ENCODE measurements around the gene CDC25C.
"Not testable (repeated sequence)": the region's sequence is repeated elsewhere in the genome, so short reads cannot be mapped to it uniquely, and the experiment has no call there.

CDC25C gene

DNA sequence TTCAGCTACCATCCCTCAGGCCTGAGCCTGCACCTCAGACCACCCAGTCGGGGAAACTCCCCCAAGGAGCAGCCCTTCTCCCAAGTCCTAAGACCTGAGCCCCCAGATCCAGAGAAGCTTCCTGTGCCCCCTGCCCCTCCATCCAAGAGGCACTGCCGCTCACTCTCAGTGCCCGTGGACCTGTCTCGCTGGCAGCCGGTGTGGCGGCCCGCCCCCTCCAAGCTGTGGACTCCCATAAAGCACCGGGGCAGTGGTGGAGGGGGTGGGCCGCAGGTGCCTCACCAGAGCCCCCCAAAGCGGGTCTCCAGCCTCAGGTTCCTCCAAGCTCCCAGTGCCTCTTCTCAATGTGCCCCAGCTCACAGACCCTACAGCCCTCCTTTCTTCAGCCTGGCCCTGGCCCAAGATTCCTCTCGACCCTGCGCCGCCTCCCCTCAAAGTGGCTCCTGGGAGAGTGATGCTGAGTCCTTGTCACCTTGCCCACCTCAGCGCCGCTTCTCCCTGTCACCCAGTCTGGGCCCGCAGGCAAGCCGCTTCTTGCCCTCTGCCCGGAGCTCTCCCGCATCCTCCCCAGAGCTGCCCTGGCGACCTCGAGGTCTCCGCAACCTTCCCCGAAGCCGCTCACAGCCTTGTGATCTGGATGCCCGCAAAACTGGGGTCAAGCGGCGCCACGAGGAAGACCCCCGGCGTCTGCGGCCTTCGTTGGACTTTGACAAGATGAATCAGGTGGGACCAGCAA is 13.5 kb upstream of the CDC25C start:
- no peak for DNase-seq

DNA sequence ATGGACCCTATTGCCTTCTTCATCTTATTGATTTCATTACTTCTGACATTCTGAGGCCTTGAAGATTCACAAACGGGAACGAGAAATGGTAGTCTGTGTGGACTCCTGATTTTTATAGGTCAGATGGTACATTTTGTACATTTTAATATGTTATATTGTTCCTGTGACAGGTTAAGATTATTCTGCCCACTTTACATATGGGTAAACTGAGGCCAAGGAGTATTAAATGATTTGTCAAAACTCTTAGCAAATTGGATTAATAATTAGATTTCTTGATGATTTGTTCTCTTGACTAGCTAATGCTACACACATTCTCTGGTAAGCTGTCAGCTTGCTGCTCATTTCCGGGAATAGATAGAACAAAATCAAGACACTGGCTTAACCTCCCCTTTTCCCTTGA is 8.4 kb upstream of the CDC25C start:
- no peak for DNase-seq

GRCh38 chr5:138339464-138339863 is 7.9 kb upstream of the CDC25C start:
- DNase-seq: no peak

DNA sequence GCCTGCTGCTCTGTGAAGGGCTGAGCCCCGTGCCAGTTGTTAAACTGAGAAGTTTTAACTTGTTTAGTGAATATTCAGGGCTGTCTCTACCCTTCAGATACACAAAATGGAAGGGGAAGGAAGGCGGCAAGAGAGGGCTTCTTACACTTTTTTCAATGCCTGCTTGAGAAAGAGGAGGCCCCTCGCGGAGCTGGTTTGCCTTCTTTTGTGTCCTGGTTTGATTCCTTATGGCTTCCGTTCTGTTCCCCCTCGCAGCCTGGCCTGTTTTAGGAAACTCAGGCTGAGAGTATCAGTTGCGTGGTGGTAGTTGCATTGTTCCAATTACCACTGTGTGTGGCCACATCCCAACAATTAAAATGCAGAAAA is 7.5 kb upstream of the CDC25C start:
- no peak for DNase-seq

DNA sequence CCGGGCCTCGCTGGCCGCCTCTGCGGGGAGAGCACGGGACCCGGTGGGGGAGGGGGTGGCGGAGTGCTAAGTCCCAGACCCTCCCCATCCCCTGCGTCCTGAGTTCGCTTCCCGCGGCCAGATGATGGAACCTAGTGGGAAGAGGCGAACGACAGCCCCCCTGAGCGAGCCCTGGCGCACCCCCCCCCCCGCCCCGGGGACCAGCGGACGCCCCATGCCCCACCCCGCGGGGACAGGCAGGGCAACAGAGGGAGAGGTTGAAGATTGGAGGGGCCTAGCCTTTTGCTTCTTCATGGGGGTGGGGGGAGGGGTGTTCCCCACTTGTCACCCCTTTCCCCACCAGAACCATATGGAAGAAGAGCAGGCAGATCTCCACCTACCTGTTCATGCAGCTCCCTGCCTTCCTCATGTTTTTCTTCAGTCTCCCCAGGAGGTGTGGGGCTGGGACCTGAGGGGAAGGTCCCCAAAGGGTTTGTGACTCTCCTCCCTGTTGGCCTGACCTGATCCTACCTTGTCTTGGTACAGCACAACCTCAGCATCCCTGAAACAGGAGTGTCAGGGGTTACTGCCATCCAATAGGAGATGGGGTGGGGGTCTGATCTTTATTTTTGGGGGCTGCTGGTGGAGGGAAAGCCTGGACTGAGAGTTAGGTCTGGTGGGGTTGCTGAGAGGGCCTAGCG is 6.9 kb upstream of the CDC25C start:
- no peak for DNase-seq

DNA sequence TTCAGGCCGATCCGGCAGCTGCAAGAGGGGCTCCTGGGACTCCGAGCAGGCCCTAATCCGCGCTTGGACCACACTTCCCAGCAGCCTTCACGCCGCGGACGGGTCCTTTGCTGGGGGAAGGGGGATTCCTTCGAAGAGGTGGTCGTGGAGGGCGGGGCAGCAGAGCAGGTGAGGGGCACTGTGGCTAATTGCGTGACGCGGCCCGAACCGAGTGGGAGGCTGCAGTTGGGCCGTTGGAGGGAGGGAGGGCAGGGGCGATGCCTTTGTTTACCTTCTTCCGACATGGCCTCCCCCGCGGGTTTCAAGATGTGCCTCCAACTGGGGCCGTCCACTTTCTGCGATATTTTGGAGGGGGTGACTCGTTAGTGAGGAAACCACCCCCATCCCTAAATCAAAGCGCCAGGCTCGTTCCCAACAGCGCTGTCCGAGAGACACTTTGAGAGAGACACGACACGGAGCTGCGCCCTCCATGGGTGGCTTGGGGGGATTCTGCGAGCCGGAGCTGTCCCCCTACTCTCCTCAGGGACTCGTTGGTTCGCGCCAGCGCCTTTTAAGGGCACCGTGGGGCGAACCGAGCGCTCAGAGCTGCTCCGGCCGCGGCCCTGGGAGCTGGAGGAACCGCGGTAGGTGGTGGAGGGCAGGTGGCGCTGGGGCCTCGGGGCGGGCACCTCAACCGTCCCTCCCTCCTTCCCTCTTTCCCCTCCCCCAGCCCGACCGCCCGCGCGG is 6.2 kb upstream of the CDC25C start, which contains the start of gene FAM53C:
Gene FAM53C (plus strand): TSS at position 582 of the 726 bp plus-strand sequence. CDS start 3,070 bp downstream, outside the sequence.
- DNase-seq: peak; percentile 94

GRCh38 chr5:138336952-138337684 is 5.5 kb upstream of the CDC25C start:
- DNase-seq: no peak

GRCh38 chr5:138334867-138335447 is 3.4 kb upstream of the CDC25C start:
- DNase-seq: no peak

DNA sequence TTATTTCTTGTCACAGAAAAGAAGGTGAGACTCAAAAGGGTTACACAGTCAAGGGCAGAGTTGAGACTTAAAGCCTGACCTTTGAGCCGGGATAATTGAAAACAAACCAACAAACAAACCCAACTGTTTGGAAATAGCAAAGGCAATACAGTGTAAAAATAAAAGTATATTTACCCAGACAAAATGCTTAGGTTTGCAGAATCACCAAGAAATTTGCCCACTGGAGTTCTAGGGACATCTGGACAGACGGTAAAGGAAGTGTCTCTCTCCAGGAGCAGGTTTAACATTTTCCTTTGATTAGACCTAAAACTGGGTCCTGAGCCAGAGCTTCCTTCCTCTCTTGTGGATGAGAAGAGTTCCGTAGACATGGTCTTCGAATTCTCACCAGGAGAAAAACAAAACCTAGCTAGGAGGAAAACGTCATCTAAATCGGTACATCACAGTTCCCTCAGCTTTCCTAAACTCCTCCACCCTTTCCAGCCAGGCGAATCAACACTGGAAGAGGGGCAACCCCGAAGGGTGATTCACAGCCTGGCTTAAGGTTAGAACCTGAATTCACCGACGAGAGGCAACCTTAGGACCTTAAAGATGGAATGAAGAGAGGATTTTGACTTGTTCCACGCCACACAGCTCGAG is 673 bp downstream of the CDC25C start:
- DNase-seq: no peak

DNA sequence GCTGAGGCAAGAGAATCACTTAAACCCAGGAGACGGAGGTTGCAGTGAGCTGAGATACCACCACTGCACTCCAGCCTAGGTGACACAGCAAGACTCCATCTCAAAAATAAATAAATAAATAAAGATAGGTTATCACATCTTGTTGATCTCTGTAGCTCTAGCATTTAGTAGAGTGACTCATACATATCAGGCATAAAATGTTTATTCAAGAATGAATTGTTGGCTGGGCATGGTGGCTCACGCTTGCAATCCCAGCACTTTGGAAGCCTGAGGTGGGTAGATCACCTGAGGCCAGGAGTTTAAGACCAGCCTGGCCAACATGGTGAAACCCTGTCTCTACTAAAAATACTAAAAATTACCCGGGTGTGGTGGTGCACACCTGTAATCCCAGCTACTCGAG is 13.4 kb downstream of the CDC25C start:
- not testable (repeated sequence) for DNase-seq

GRCh38 chr5:138316355-138316754 is 15.2 kb downstream of the CDC25C start:
- DNase-seq: no peak

DNA sequence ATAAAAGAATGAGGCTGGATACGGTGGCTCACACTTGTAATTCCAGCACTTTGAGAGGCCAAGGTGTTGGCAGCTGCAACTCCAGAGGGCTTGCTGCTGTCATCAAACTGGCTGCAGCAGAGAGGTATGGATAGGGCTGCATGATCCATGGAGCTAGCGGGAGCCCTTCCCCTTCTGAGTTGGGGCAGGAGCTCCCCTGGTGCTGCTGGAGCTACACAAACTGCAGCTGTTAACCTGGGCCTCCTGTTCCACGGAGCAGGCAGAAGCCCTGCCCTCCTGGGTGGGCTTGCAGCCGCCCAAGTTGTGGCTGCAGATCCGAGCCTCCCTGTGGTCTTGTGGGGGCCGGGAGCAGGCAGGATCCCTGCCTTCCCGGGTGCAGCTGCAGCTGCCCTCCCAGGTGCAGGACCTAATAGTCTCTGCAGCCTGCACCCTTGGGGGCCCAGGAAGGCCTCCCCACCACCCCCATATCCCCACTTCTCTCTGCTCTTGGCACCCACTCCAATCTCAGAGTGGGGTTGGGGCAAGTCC is 15.8 kb downstream of the CDC25C start:
- DNase-seq: no peak

GRCh38 chr5:138305797-138306196 is 25.8 kb downstream of the CDC25C start:
- no peak for DNase-seq

DNA sequence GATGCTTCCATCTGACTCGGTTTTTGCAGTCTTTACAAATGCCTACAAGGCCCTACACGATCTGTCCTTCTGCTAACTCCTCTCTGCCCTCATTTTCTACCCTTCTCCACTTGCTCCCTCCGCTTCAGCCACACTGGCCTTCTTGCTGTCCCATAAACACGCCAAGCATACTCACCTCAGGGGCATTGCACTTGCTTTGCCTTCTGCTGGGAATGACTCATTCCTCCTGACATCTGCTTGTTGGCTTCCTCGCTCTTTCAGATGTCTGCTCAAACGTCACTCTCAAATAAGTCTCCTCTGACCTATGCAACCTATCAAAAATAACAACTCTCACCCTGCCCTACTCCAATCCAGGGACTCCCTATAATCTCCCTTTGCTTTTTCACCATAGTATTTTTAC is 28.2 kb downstream of the CDC25C start:
- no peak for DNase-seq

GRCh38 chr5:138289296-138289695 is 42.3 kb downstream of the CDC25C start:
- DNase-seq: no peak

DNA sequence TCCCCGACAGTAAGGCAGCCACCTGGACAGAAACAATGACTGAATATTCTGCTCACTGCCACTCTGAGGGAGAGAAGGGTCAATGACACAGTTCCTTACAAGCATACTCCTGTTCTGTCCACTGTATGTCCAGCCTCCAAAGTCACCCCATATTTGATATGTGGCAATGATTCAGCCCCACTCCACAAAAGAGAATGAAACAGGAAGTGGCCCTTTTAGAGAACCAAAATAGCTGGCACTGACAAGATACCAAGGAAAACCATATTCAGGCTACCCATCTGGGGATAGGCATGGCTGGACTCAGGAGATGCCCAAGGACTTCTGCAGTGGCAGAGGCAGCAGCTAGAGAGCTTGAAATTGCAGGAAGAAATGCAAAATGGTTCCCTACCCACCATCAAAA is 44.4 kb downstream of the CDC25C start:
- no peak for DNase-seq

DNA sequence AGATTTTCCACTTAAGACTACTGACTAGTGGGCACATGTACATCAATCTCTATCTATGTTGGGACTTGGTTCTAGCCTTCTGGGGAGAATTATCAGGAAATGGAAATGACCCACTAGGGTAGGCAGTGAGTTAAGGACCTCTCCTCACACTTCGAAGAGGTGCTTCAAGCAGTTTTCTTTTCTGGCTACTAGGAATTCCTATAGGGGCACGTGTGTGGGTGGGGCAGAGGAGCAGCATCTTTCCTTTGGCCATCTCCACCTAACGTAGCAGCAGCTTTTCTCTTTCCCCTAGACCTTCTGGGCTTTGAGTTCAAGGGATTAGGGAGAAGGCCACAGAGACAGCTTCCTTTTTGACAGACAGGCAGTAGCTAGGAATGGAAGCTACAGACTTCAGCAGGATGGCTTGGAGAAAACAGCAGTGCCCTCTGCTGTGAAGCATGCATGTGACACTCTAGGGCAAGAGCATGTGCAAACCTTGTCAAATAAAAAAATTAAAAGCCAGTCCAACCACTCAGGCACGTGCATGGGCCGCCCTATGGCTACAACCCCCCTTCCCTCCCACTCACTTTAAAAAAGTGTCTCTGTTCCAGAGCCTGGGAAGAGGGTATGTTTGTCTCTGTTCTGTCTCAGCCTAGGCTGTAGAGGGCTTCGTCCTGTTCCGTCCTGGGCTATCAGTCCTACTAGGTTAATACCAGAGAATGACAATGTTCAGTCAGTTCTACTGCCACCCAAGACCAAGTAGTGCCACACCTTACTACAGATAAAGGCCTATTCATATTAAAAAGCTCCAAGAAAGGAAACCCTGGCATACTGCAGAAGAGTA is 48.5 kb downstream of the CDC25C start:
- no peak for DNase-seq

- DNase-seq: no peak
These were observed 50.7 kb downstream of the CDC25C start for GRCh38 chr5:138280915-138281314.

DNA sequence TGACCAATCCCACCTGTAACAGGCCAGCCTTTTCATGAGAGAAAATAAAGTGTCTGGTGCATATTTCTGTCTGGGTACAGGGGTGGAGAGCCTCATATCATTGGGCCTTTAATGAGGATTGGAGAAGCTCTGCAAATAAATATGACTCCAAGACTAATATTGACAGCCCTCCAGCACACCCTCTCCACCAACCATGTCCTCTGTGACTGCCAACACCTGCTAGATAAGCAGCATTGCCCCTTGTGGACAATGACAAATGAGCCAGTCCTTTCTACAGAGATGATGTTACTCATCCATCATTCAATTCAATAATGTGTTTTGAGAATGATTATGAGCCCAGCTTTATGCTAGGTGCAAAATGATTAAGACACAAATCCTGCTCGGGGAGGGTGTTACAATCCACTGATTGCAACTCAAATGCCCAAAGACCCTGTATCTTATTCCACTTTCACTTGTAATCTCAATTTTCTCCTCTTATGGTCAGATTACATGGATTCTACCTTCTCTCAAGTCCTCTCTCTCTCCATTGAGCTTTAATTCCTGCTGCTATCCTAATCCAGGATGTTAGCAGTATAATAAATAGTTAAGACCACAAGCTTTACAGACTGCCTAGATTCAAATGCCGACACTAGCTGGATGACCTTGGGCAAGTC is 55.1 kb downstream of the CDC25C start:
- DNase-seq: no peak

- no peak for DNase-seq
These were observed 55.7 kb downstream of the CDC25C start for GRCh38 chr5:138275895-138276294.

DNA sequence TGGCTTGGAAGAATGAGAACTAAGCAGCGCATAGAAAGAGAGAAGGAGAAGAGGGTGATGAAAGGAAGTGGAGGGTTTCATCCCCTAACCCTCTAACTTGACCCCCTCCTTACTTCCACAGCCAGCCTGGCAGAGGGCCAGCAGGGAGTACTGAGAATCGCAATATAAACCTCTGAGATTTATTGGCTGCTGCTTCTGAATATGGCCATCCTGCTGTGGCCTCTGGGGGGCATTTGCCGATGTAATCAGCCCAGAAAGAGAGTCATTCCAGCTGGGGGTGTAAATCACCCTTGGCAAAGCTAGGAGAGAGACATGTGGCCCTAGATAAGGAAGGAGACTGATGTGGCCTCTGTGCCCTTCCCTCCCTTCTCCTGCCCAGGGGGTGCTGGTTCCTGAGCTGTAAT is 56.2 kb downstream of the CDC25C start:
- no peak for DNase-seq

Measured in activated CD4-positive, alpha-beta T cell treated with anti-CD3 and anti-CD28 coated beads for 1 hour (primary cell).